ENCODE measurements around the gene LAMA3.

GRCh38 chr18:23824669-23825068, 135.4 kb downstream of the LAMA3 start:
- no peak for TF ChIP-seq CTCF (conservative IDR thresholded peaks at IDR 0.05 in 1 of 2, IDR thresholded peaks at IDR 0.05 in 1 of 2; ENCODE audit: extremely low read depth in 1 of 2, insufficient read depth in 1 of 2, low read depth in 1 of 2, low read length in 2 of 2)
- no peak for TF ChIP-seq EZH2 (IDR thresholded peaks at IDR 0.05; ENCODE audit: borderline replicate concordance, low read length)

All from mammary epithelial cell (primary cell).